Prostate gland (tissue), 2 donors: Measurements from ENCODE around the gene NKG7. TPM values are rescaled to one million over a fixed set of nuclear protein-coding genes. Genes with fewer than 3 reads are reported as not detected.
A peak's percentile ranks its signal among the peaks of the same experiment; 100 is the strongest.
"Not testable (repeated sequence)": the region's sequence is repeated elsewhere in the genome, so short reads cannot be mapped to it uniquely, and the experiment has no call there.

Experiments
- DNase-seq: peaks from one replicate; pipeline ENCODE4 v3.0.0-alpha.2; 2019; ENCODE audit warnings: low spot score
- H3K27ac ChIP-seq, 2 donors: fragments of 200-600 bp; sonication (generic); 2 replicates each; pipeline ENCODE4 v1.5.1; 2017 to 2019
- H3K27me3 ChIP-seq: fragments of 200-600 bp; sonication (generic); replicated peaks from 2 replicates; pipeline ENCODE4 v1.5.1; 2019; ENCODE audit not compliant: insufficient read depth
- H3K36me3 ChIP-seq, 2 donors: fragments of 200-600 bp; sonication (generic); 1 replicate in 1 of 2; 2 replicates in 1 of 2; pipeline versions ENCODE4 v1.5.1 to v1.8.1; 2017 to 2019
- H3K4me1 ChIP-seq: fragments of 200-600 bp; sonication (generic); replicated peaks from 2 replicates; pipeline ENCODE4 v1.5.1; 2019
- H3K4me3 ChIP-seq, 2 donors: fragments of 200-600 bp; sonication (generic); 2 replicates each; pipeline ENCODE4 v1.5.1; 2017 to 2019
- H3K9me3 ChIP-seq: fragments of 200-600 bp; sonication (generic); 2 replicates; pipeline ENCODE4 v1.5.1; 2017
- CTCF ChIP-seq, 4 experiments: fragments of 200-600 bp in 2 of 4; fragments of 450-650 bp in 2 of 4; sonication (generic) in 2 of 4; IDR thresholded peaks; 1 replicate in 3 of 4; 2 replicates in 1 of 4; pipeline ENCODE4 v1.5.1; 2016 to 2019; ENCODE audit warnings: antibody characterized with exemption in 4 of 4, mild to moderate bottlenecking in 2 of 4, moderate library complexity in 2 of 4
- POLR2A ChIP-seq: fragments of 450-650 bp; IDR thresholded peaks from one replicate; pipeline ENCODE4 v1.6.1; 2016; ENCODE audit warnings: antibody characterized with exemption, mild to moderate bottlenecking
- POLR2AphosphoS5 ChIP-seq: sonication (generic); formaldehyde crosslinking; IDR thresholded peaks from one replicate; pipeline ENCODE4 v1.6.1; 2017; ENCODE audit warnings: antibody characterized with exemption
- WGBS: methylation state at CpG from one replicate; pipeline ENCODE4 v1.1.5; 2018; 5-methylcytosine and 5-hydroxymethylcytosine counted together
- intact Hi-C: fragments of 100-400 bp; cut with DNase I; formaldehyde crosslinking; loops from one replicate; pipeline ENCODE4 v1.14.2; 2022
- total RNA-seq, 2 donors: library from RNA; depleted of rRNA; stranded (reverse); fragments of >200 nt; gene quantifications; one replicate each; pipeline ENCODE4 v1.1.0, GENCODE V29; 2016

The NKG7 gene
- 1 to 10 TPM in 1 of 2 donors, not detected in 1; 1.8 TPM for total RNA-seq

GRCh38 chr19:51372649-51373504 lies at the start of gene NKG7:
Gene NKG7 (minus strand): TSS chr19:51372654. CDS start chr19:51372535, 119 bp downstream.
- no peak within 1 kb of the TSS for H3K4me3 ChIP-seq
- TF ChIP-seq CTCF (IDR thresholded peaks at IDR 0.05) (no peak), POLR2AphosphoS5 (no peak), POLR2A (no peak)
- no peaks in the 10 kb centered on the region for H3K36me3 ChIP-seq

GRCh38 chr19:51422053-51422448 lies 49.6 kb upstream of the NKG7 start:
- Histone ChIP-seq H3K36me3 (no peaks in the 10 kb centered on the region), H3K9me3 (no peaks in the 10 kb centered on the region), H3K4me3 (no peak overlapping the region), H3K4me1 (no peaks in the 10 kb centered on the region), H3K27ac (no peak overlapping the region), H3K27me3 (no peaks in the 10 kb centered on the region)
- peak; percentile 57 for TF ChIP-seq POLR2AphosphoS5
- TF ChIP-seq CTCF (IDR thresholded peaks at IDR 0.05): peak; percentile 88 to 94 (median 90)
- TF ChIP-seq POLR2A: no peak
- peak; percentile 68 for DNase-seq
- 11% methylated on average over 19 of the region's 19 CpGs for WGBS
- intact Hi-C loops: no loop called here

More at GRCh38 chr19:51372649-51373504, at the start of gene NKG7:
- Histone ChIP-seq H3K27me3 (no peaks in the 10 kb centered on the region), H3K27ac (no peak within 1 kb of the TSS), H3K9me3 (no peaks in the 10 kb centered on the region), H3K4me1 (no peaks in the 10 kb centered on the region)
- intact Hi-C loops: no loop called here
- no peak for DNase-seq
- 36% methylated on average over 9 of the region's 9 CpGs for WGBS

GRCh38 chr19:51421229-51422052 lies 49.0 kb upstream of the NKG7 start:
- intact Hi-C loops: no loop called here
- DNase-seq: no peak
- no peaks in the 10 kb centered on the region for H3K27me3 ChIP-seq
- no peak overlapping the region for H3K27ac ChIP-seq
- no peaks in the 10 kb centered on the region for H3K9me3 ChIP-seq
- TF ChIP-seq CTCF (IDR thresholded peaks at IDR 0.05): no peak
- TF ChIP-seq POLR2AphosphoS5: no peak
- no peak for TF ChIP-seq POLR2A
- no peaks in the 10 kb centered on the region for H3K4me1 ChIP-seq
- 12% methylated on average over 39 of the region's 39 CpGs for WGBS
- no peaks in the 10 kb centered on the region for H3K36me3 ChIP-seq
- H3K4me3 ChIP-seq: no peak overlapping the region

- intact Hi-C loops, H3K36me3 ChIP-seq, DNase-seq, H3K27me3 ChIP-seq, H3K27ac ChIP-seq, H3K9me3 ChIP-seq, H3K4me3 ChIP-seq, H3K4me1 ChIP-seq: not testable (repeated sequence)
- WGBS: 89% methylated on average over 11 of the region's 11 CpGs
Measured at GRCh38 chr19:51420511-51420910, 48.1 kb upstream of the NKG7 start.

- no peaks in the 10 kb centered on the region for H3K4me1 ChIP-seq
- no peak overlapping the region for H3K27ac ChIP-seq
- no peaks in the 10 kb centered on the region for H3K36me3 ChIP-seq
- 92% methylated on average over 2 of the region's 2 CpGs for WGBS
- H3K4me3 ChIP-seq: no peak overlapping the region
- TF ChIP-seq POLR2AphosphoS5: no peak
- H3K9me3 ChIP-seq: no peaks in the 10 kb centered on the region
- intact Hi-C loops: no loop called here
- no peaks in the 10 kb centered on the region for H3K27me3 ChIP-seq
- no peak for DNase-seq
Measured at GRCh38 chr19:51418707-51419106, 46.3 kb upstream of the NKG7 start.
